ENCODE results near the gene SNX9. TPM values are rescaled to one million over a fixed set of nuclear protein-coding genes. Genes with fewer than 3 reads are reported as not detected.

Gene SNX9
- total RNA-seq, 1 donor from 2014 or later = 34.4 TPM

DNA sequence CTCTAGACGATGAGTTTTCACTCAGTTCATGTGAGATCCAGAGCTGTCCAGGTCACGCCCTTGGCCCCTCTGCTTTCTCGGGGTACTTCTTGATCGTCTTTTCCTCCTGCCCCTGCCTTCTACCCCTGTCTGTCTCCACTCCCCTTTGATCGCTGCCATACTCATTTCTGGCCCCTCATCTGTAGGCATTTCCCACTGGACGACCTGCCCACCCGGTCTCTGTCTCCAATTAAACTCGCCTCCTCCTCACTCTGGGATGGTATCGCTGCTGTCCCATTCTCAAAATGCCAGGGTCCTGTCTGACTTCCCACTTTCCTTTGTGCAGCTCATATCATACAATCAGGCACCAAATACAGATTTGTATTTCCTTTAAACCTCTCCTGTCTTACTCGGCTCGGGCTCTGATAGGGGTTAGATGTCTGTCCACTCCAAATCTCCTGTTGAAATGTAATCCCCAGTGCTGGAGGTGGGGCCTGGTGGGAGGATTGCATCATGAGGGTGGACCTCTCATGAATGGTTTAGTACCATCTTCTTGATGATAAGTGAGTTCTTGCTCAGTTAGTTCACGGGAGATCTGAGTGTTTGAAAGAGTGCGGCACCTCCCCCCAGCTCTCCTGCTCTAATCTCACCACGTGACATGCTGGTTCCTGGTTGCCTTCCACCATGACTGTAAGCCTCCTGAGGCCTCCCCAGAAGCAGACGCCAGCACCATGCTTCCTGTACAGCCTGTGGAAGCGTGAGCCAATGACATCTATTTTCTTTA lies 155.2 kb downstream of the SNX9 start:
- intact Hi-C loops (cut with DNase I) = no loop called here
- no peak for DNase-seq
- ATAC-seq (ENCODE audit: poor library complexity) = no peak

GRCh38 chr6:157980288-157981131 lies 157.5 kb downstream of the SNX9 start:
- intact Hi-C loops (cut with DNase I) = loop anchor here (5.0 kb wide), 2 partner anchors 62 to 92 kb away; no protein-coding TSS in a partner anchor
- ATAC-seq (ENCODE audit: poor library complexity) (peak; percentile 59), DNase-seq (no peak)

GRCh38 chr6:157981132-157981394 lies 158.0 kb downstream of the SNX9 start:
- intact Hi-C loops (cut with DNase I) = loop anchor here (5.0 kb wide), 2 partner anchors 61 to 91 kb away; no protein-coding TSS in a partner anchor
- DNase-seq (no peak), ATAC-seq (ENCODE audit: poor library complexity) (no peak)

GRCh38 chr6:157981395-157982101 lies 158.5 kb downstream of the SNX9 start, which contains the start of gene SYNJ2:
TSS of gene SYNJ2 (plus strand) at chr6:157981863. CDS start at chr6:157981962, 99 bp downstream.
- DNase-seq (peak; percentile 85), ATAC-seq (ENCODE audit: poor library complexity) (peak; percentile 93)
- intact Hi-C loops (cut with DNase I) = loop anchor here (5.0 kb wide), 2 partner anchors 61 to 91 kb away; no protein-coding TSS in a partner anchor

- intact Hi-C loops (cut with DNase I) = loop anchor here (5.0 kb wide), 2 partner anchors 60 to 90 kb away; no protein-coding TSS in a partner anchor
- DNase-seq (no peak), ATAC-seq (ENCODE audit: poor library complexity) (peak; percentile 58)
These were observed 159.1 kb downstream of the SNX9 start for GRCh38 chr6:157982102-157982562.

DNA sequence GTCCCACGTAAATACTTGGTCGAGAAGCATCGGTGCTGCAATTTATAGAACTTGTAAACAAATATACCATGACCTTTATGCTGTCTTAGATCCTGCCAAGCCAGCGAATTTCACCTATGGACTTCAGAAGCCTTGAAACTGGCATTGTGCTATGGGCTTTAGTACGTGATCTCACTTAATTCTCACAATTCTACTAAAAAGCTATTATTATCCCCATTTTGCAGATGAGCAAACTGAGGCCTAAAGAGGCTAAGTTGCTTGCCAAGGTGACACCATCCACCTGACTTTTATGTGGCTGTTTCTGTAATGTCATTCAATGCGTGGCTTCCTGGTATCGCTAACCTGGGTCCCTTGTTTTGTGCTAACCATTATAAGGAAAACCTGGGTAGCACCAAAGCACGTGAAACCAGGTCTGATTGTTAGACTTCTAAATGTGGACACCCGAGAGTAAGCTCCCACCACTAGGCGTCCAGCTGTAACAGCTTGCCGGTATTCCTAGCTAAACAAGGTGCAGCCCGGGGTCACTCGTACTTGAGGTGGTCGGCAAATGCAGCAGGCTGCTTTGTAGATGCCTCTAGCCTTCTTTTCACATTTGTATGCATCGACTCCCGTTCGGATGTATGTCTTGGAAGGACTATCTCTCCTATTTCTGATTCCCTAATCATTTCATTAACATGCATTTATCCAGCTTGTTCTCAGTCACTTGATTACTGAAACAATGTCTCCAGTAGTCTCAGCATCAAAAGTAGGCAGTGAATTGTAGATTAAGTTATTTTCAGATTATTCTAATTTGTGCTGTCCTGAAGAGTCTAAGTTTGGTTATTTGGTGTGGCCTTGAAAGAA lies 159.7 kb downstream of the SNX9 start:
- no peak for ATAC-seq (ENCODE audit: poor library complexity)
- no peak for DNase-seq
- intact Hi-C loops (cut with DNase I) = loop anchor here (5.0 kb wide), 2 partner anchors 60 to 90 kb away; no protein-coding TSS in a partner anchor

- intact Hi-C loops (cut with DNase I) = loop anchor here (5.0 kb wide), 2 partner anchors 59 to 89 kb away; no protein-coding TSS in a partner anchor
- ATAC-seq (ENCODE audit: poor library complexity) = no peak
- no peak for DNase-seq
These were observed 160.5 kb downstream of the SNX9 start for GRCh38 chr6:157983406-157984119.

DNA sequence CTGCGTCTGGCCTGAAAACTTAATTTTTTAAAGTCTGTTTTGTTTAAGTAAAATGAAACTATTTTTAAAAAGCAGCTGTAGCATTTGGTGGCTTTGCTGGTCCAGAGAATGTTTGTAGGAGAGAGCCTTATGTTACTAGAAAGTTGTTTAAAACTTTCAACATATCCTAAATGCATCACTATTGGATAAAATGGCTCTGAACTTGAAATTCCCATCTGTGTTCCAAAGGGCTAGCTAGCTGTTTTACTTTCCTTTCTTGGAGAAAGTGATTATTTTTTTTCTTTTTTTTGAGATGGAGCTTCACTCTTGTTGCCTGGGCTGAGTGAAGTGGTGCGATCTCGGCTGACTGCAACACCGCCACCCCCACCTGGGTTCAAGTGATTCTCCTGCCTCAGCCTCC lies 161.1 kb downstream of the SNX9 start:
- intact Hi-C loops (cut with DNase I) = loop anchor here (5.0 kb wide), 2 partner anchors 58 to 88 kb away; no protein-coding TSS in a partner anchor
- no peak for ATAC-seq (ENCODE audit: poor library complexity)
- no peak for DNase-seq

DNA sequence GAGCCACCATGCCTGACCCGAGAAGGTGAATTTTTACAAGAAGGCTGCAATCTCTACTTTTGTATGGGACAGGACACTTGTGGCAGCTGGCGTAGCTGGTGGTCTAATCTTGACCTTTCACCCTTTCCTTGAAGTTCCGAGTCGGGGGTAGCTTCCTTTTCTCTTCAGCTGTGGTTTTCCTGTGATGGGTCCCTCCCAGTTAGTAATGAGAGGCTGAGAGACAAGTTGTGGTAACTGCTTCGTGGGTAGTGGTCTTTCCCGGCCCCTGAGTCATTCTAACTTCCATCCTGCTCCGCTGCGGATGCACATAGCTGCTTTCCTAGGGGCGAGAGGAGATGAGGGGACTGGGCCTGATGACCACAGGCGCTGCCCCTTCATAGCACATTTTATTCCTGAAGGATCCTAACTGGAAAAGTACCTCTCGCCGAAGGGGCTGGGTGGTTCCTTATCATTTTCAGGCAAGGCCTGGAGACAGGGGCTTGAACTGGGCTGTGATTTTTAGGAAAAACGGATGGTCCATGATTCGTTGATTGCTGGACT lies 161.7 kb downstream of the SNX9 start:
- DNase-seq = no peak
- ATAC-seq (ENCODE audit: poor library complexity) = no peak
- intact Hi-C loops (cut with DNase I) = loop anchor here (5.0 kb wide), 2 partner anchors 58 to 88 kb away; no protein-coding TSS in a partner anchor

DNA sequence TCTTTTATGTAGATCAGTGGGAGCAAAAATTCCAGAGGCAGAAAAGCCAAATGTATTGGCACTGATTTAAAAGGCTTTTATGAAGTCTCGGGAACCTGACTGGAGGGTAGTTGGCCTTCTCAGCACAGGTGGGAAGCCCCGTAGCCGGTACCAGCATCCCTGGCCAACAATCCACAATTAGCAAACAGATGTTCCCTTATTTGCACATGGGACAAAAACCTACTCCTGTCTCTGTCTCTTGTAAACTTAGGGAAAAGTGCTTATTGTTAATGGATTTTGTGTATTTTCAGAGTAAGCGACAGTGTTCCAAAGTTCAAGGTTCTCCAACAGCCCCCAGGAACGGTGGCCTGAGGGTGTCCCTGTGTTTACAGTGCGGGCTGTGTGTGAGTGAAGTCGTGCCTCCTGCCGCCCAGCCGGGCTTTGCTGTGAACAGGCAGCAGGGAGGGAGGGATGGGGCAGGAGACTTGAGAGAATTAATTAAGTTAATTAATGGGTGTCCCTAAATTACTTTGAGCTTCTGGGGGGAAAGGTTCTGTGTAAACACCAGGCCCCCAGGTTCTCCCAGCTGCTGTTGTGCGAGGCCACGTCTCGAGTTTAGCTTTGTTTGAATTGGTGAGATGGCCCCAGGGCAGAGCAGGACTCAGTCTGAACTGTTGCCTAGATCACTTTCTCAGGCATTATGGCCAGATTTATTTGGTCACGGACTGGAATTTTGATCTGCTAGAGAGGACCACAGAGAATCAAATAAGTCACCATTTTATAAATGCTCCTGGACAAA lies 162.5 kb downstream of the SNX9 start:
- DNase-seq (peak; percentile 6), ATAC-seq (ENCODE audit: poor library complexity) (no peak)
- intact Hi-C loops (cut with DNase I) = no loop called here

- ATAC-seq (ENCODE audit: poor library complexity) = no peak
- intact Hi-C loops (cut with DNase I) = no loop called here
These were observed 165.0 kb downstream of the SNX9 start for GRCh38 chr6:157987788-157988699.

DNA sequence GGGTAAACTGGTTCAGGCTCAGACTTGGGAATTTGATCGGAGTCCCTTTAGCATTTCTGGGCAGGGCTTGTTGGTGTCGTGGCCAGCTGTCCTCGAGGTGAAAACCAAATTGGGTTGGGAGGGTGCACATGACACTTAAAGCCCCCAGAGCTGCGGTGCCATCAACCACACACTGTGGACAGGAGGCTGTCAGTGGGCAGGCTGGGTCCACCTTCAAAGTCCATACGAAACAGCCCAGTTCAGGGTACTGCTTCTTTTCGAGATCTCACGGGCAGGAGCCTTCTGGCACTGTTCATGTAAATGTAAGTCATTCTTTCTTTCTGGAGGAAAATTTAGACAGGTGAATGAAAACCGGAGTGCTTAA lies 165.6 kb downstream of the SNX9 start:
- intact Hi-C loops (cut with DNase I) = no loop called here
- no peak for DNase-seq
- ATAC-seq (ENCODE audit: poor library complexity) = no peak

More at GRCh38 chr6:157987788-157988699, 165.0 kb downstream of the SNX9 start:
- DNase-seq = no peak

DNA sequence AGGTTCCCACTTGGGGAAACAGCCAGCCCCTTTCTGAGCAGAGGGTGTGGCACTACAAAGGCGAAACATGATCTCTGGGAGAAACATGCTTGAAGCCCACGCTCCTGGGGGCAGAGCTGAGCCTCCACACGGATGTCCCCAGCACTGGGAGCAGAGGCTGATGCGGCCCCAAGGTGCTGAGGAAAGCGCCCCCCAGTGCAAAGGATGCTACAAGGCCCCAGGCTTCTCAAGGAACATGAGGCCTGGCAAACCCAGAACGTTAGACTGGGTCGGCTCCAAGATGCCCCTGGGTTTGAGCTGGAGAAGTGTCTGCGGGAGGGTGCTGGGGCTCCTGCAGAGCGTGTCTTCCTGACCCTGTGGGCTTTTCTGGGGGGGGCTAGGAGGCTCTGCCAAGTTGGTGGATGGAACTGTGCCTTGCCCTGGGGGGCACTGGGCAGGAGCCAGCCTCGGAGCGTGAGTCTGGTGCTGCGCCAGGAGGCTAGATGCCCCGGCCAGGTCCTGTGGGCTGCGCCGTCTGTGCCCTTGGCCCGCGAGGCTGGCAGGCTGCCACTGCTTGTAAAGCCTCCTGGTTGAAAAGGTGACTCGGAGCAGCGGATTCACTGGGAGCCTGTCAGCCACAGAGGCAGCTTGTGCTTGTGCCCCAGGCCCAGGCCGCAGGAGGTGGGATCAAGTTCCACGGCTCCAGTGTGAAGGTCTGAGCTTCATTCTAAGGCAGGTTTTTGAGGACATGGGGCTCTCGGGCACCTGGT lies 166.7 kb downstream of the SNX9 start:
- peak; percentile 90 for ATAC-seq (ENCODE audit: poor library complexity)
- intact Hi-C loops (cut with DNase I) = no loop called here
- DNase-seq = peak; percentile 88

- DNase-seq = no peak
- peak; percentile 15 for ATAC-seq (ENCODE audit: poor library complexity)
- intact Hi-C loops (cut with DNase I) = no loop called here
These were observed 167.4 kb downstream of the SNX9 start for GRCh38 chr6:157990321-157991066.
